ENCODE data around the gene NOPCHAP1.
A peak's percentile ranks its signal among the peaks of the same experiment; 100 is the strongest.
"Not testable (repeated sequence)": the region's sequence is repeated elsewhere in the genome, so short reads cannot be mapped to it uniquely, and the experiment has no call there.

The NOPCHAP1 gene, protein sequence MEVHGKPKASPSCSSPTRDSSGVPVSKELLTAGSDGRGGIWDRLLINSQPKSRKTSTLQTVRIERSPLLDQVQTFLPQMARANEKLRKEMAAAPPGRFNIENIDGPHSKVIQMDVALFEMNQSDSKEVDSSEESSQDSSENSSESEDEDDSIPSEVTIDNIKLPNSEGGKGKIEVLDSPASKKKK

DNA sequence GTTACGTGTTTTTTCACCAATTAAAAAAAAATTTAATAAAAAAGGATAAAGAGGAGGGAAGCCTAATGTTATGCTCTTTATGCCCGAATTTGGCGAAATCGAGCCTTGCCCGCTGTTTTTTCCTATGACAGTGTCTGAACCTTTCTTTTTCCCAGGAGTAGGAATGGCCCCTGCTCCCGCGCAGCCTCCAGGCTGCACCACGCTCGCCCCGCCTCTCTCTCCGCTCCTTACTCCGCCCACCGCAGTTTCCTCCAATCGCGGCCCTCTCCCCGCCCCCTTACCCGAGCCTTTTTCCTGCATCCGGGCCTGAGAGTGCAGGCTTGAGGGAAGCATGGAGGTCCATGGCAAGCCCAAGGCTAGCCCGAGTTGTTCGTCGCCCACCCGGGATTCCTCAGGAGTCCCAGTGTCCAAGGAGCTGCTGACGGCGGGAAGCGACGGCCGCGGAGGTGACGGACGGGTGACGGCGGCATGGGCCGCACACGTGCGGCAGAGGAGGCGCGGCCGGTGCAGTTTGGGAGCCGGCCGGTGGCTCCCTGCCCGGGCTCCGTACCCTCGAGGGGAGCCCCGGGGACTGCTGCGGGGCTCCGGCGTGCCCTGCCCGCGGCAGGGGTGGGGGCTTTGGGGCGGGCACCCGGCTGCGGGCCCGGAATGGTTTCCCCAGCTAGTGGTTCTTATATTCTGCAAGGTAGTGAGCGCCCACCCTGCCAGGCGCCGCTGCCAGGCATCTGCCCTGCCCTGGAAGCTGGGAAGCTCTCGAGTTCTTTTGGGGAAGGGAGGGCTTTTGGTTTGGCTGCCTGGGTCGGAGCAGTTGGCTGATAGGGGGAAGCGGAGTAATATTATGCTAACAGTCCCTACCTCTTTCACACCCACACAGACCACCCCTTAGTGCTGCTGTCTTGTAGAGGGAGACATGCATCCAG, at the start of gene NOPCHAP1:
Gene NOPCHAP1, plus strand, starts transcription at position 295 of the 920 bp plus-strand sequence. Its CDS starts 37 bp downstream, at position 332.
- peak; percentile 89 for DNase-seq

DNA sequence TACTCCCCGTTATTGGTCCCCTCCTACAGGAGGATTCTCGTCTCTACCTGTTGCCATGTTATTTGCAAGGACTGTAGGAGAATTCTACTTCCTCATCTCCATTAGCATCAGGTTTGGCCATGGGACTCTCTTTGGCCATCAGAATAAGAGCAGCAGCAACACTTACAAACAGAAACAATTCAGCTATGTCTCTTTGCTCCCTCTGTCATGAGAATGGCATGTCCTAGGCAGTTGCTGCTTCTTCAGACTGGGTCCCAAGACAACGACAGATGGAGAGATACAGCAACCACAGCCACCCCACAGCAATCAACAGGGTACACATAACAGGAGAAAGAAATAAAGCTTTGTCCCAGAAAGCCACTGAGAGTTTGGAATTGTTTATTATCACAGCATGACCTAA, 47.7 kb upstream of the NOPCHAP1 start:
- DNase-seq: no peak

DNA sequence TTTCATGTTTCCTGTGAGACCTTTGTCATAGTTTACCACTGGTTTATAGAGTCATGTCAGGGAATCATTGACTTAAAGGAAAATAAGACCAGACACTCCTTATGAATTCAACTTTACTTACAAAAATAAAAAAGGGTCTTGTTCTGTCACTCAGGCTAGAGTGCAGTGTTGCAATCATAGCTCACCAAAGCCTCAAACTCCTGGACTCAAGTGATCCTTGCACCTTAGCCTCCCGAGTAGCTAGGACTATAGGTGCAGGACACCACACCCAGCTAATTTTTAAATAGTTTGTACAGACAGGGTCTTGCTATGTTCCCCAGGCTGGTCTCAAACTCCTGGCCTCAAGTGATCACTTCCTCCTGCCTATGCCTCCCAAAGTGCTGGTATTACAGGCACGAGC, 47.0 kb upstream of the NOPCHAP1 start:
- DNase-seq: no peak

DNA sequence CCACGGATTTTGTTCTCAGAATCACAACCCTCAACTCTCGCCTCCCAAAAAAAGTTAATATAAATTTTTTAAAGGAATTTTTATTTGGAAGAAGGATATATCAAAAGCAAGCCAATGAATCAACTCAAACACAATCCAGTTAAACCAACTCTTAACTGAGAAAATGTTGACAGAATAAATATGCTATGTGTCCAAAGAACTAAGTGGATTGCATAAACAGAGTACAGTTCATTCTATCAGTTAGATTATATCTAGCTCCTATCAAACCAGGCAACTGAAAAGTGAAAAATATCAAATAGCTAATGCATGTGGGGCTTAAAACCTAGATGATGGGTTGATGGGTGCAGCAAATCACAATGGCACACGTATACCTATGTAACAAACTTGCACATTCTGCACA, 44.7 kb upstream of the NOPCHAP1 start:
- no peak for DNase-seq

DNA sequence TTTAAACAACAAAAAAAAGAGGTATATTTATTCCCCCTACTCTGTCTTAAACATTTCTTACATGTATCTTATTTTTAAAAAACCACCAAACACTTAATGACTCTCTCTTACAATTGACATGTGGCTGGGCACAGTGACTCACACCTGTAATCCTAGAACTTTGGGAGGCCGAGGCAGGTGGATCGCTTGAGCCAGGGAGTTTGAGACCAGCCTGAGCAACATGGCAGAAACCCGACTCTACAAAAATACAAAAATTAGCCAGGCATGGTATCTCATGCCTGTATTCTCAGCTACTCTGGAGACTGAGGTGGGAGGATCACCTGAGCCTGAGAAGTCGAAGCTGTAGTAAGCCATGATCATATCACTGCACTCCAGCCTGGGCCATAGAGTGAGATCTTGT, 44.0 kb upstream of the NOPCHAP1 start:
- no peak for DNase-seq

DNA sequence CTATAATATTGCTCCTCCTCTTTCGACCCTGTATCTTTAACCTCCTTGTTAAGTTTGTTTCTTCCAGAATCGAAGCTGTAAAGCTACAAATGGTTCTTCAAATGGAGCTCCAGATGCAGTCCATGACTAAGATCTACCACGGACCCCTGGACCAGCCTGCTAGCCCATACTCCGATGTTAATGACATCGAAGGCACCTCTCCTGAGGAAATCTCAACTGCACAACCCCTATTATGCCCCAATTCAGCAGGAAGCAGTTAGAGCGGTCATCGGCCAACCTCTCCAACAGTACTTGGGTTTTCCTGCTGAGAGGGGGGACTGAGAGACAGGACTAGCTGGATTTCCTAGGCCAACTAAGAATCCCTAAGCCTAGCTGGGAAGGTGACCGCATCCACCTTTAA, 42.7 kb upstream of the NOPCHAP1 start:
- not testable (repeated sequence) for DNase-seq

DNA sequence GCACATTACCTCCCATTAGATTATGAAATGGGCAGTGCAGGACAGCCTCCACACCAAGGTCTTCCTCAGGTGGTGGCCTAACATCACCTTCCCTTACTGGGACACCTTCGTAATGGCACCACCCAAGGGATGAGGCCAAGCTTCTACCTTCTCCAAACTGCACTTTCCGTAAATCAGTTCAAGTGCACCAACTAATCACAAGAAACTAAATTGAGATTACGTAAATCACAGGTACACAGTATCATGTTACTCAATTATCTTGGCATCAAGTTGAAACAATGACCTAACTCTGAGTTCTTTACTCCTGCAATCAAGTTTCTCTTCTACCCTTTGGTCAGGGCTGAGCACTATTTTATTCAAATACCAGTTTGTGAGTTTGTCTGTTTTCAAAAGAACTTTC, 41.9 kb upstream of the NOPCHAP1 start:
- DNase-seq: no peak

DNA sequence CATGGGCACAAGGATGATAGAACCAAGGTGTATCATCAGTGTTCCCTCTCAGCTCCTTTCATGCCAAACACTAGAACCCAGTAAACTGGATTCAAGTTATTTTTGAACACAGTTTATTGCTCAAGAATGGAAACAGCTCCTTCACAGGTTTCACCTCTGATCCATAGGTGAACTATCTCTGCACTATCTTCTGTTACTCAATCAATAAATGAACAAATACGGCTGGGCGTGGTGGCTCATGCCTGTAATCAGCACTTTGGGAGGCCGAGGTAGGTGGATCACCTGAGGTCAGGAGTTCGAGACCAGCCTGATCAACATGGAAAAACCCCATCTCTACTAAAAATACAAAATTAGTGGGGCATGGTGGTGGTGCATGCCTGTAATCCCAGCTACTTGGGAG, 37.4 kb upstream of the NOPCHAP1 start:
- not testable (repeated sequence) for DNase-seq

DNA sequence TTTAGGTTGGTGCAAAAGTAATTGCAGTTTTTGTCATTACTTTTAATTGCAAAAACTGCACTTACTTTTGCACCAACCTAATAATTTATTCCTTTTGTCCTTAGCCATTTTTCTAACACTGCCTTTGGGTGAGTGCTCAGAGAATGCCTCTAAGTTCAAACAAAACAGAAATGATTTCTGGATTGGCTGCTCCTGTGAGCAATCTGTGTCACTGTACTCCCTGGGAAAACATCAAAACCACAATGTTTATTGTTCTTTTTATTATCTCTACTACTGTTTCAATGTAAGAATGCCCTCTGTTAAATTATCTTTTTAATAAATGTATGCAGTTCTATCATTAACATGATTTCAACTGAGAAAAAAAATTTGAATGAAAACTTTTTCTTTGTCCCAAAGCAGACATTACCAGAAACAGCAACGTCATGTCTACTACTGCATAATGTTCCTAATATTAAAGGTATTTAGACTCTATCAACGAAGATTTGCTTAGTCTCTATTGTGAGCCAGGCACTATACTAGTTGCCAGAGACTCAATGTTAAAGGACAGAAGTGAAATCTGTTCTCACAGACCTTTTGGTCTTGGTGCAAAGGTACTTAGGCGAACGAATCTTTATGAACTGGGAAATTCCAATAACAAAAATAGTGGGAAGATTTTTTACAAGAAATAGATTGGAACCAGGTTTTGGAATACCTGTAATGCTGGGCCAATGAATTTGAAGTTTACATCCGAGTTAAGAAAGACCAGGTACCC, 34.2 kb upstream of the NOPCHAP1 start:
- DNase-seq: no peak

DNA sequence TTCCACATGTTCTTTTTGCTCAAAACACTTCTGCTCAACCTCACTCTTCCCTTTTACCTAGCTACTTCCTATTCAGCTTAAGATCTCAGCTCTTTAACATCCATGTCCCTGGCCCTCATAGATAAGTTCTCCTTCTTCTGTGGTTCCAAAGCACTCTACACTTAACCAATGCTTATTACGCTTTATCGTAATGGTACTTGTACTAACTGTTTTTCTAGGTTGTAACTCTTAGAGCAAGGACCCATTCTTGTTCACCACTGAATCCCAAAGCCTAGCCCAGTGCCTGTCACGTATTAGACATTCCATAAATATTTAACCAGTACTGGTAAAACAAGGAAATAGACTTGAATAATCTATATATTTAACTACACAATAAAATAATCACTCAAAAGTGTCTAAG, 33.3 kb upstream of the NOPCHAP1 start:
- no peak for DNase-seq

DNA sequence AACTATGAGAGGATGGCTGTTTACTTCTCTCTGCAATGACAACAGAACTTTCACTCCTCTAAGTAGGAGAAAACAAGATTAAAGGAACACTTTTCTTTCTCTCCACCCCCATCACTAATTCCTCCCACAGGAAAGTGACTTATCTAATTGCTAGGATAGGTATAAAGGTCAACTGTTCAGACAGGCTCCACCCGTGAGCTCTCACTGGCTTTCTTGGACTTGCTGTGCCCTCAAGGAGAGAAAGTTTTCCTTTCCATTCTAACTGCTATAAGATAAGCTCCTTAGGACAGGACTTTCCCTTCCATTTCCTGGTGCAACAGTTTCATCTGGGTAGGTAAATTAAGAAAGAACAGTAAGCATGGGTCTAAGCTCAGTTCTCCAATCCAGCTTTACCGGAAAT, 32.8 kb upstream of the NOPCHAP1 start:
- DNase-seq: no peak

DNA sequence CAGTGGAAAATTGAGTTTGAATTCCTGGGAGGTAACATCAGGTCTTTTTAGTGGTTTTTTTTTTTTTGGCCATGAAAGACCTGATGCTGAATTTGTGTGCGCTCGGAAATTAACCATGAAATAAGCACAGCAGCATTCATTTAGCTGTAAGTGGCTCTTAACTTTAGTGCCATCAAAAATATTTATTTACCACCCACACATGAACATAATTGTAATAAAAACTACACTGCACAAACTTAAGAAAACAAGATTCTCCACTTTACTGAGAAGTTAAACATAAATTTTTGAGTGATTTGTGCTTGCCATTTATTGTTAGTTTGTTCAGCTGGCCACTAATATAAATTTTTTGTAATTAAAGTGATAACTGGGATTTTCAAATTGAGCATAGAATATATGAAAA, 30.4 kb upstream of the NOPCHAP1 start:
- DNase-seq: no peak

DNA sequence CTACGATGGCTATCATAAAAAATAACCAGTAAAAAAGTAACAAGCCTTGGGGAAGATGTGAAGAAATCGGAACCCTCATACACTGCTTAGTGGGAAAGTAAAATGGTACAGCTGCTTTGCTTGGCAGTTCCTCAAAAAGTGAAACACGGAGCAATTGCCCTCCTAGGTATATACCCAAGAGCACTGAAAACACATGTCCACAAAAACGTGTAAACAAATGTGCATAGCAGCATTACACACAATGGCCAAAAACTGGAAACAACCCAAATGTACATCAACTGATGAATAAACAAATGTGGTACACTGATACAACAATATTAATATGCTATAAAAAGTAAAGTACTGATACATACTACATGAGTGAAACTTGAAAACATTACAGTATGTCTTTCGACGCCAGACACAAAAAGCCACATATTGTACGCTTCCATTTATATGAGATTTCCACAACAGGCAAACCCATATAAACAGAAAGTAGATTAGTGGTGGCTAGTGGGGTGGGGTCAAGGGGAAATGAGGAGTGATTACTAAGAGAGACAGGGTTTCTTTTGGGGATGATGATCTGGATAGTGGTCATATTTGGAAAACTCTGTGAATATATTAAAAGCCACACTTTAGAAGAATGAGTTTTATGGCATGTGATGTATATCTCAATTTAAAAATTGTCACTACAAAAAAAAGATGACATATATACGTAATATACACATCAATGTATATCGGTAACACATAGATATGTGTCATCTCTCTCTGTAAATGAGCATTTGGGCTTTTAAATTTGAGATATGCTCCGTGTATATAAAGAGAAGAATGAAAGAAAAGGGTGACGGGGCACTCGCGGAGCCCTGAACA, 29.0 kb upstream of the NOPCHAP1 start:
- DNase-seq: no peak

DNA sequence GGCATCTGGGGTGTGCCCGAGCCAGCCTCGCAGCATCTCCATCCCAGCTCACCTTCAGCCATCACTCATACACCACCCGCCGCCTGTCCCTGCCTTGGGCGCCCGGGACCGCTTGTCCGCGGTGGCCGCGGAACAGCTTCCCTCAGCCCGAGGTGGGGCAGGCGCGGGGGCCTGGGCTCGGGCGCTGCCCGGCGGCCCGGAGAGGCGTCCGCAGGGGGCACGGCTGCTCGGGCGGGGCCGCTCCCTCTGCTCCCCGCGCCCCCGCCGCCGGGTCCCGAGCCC, 28.5 kb upstream of the NOPCHAP1 start:
- peak; percentile 66 for DNase-seq

DNA sequence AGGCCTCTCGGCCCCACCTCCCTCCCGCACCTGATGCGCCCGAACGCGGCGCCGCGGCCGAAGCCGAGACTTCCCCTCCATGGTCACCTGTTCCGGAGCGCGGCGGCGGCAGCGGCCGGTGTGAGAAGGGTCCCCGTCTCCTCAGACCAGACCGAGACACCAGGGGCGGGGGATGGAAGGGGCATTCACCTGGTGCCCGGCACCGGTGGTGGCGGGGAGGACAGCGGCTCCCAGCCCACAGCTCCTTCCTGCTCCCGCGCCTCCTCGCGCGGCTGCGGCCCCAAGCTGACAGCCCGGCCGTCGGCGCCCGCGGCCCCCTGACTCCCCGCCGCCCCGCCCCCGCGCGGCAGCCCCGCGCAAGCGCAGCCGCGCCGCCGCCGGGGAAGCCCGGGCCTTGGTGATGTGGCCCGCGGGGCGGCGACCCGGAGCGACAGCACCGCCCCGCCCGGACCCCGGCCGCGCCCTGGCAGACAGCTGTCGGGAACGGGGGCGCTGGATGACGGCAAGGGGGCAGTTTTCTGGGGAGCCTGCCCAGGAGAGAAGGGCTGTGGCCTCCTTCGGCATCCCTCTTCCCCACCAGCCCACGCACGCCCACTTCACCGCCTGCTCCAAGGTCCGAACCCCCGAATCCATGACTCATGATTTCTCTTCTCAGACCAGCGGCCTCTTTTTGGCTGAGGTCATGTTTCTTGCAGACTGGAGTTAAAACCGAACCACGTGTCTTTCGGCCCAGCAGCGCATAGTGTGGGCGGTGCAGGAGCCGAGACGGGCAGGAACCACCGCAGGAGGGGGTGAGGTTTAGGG, 27.9 kb upstream of the NOPCHAP1 start, which contains the start of gene SLC41A2:
Gene SLC41A2, minus strand, starts transcription at position 290 of the 804 bp plus-strand sequence. CDS start 29,763 bp downstream, outside the sequence.
- peak; percentile 89 for DNase-seq

DNA sequence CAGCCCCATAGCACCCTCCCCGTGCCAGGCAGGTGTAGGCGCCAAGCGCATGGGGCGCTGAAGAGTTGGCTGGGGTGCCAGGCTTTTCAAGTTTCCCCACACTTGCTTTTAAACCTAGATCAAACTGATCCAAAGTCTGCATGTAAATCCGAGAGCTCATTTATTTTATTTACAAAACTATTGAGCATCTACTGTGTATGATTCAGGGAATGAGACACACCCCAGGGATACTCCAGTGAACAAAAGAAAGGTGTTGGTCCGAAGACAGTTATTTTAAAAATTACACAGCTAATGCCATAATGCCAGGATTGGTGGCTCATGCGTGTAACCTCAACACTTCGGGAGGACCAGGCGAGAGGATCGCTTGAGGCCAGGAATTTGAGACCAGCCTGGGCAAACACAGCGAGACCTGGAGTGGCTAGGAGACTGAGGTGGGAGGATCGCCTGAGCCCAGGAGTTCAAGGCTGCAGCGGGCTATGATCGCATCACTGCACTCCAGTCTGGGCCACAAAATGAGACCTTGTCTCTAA, 27.2 kb upstream of the NOPCHAP1 start:
- DNase-seq: peak; percentile 55

DNA sequence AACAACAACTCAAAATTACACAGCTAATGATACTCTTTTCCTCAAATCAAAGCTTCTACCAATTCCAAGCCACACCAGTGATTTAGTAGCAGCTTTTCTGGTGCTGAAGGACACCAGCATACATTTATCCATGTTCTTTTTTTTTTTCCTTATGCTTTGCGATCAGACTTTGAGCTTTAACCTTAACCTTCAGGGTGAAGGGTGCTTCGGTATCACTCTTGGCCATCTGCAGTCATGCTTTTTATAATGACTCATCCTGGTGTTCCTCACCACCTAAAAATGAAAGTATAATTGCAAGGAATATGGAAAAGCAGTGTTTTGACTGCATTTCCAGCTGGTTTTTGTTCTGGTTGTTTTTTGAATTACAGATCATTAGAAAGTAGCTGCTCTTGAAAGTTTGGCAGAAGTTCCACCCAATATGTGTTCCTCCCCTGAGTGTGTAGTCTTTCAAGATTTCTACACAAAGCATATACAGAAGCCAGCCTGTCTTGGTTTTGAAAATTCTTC, 26.7 kb upstream of the NOPCHAP1 start:
- no peak for DNase-seq

DNA sequence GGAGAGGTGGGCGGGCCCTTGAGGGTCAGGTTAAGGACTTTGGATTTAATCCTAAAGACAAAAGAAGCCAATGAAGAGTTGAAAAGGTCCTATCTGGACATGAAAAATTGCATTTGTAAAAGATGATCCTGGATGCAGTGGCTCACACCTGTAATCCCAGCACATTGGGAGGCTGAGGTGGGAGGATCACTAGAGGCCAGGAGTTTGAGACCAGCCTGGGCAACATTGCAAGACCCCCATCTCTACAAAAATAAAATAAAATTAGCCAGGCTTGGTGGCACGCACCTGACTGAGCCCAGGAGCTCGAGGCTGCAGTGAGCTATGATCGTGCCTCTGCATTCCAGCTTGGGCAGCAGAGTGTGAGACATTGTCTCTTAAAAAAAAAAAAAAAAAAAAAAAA, 25.7 kb upstream of the NOPCHAP1 start:
- DNase-seq: no peak

DNA sequence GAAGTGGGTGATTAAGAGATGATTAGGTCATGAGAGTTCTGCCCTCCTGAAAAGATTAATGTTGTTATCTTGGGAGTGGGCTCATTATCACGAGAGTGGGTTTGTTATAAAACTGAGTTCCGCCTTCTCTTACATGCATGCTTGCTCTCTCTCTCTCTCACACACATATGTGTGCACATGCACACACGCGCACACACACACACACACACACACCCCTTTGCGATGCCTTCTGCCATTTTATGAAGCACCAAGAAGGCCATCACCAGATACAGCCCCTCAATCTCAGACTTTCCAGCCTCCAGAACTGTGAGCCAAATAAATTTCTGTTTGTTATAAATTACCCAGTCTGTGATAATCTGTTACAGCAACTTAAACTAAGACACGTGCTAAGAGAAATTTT, 22.4 kb upstream of the NOPCHAP1 start:
- DNase-seq: no peak

DNA sequence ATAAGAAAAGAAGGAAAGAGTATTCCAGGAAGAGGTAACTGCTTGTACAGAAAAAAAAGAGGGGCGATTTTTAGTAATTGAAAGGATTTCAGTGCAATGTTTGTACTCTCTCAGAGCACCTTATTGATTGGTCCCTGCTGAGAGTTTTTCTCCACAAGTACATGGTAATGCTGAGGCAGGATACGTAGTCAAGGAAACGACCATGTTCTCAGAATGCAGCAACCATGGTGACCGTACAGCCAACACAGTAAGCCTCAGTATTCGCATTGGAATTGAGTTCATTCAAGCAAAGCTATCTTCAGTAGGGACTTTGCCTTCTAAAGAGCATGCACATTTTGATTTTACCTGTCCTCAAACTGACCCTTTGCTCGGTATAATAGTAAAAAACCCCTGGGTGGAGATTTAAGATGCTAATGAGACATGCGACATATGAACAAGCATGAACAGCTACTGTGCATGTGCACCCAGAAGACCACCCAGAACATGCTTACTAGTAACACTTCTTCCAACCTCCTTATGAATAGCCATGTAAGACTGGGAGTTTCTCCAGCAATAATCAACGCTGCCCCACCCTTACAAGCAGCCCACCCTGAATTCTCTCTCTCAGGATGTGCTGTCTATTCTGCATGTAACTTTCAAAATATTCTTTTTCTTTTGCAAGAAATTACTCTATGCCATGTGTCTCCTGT, 21.8 kb upstream of the NOPCHAP1 start:
- DNase-seq: no peak

DNA sequence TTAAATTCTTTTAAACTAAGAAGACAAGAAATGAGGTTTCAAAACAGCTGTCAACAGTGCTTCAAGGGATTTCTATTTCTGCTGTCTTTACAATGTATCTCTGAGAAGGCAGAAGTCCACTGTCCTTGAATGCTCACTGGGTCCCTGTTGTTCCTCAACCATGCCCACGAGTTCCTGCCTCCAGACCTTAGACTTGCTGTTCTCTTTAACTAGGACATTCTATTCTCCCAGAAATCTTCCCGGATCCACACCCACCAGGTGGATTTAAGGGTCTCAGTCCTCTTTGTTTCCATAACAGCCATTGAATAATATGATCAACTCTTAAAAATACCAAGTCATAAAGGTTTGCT, 21.3 kb upstream of the NOPCHAP1 start:
- DNase-seq: no peak
